ENCODE results near the gene FES.

Gene FES

DNA sequence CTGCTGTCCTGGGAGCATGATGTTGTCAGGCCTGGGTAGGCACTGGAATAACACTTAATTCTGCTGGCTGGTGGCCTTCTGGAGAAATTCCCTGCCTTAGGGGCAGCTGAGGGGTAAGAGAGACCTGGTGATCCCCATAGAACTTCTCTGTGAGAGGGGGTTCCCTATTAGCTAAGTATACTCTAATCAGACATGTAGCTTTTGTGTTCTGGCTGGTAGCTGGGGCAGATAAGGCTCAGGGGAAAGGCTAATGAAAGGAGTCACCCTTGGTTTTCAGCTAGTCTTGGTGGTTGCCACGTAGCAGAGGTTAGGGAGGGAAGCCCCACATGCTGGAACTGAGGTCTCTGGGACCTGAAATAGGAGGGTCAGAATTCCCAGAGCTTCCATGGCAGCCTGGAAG, 49.0 kb downstream of the FES start:
- no peak for DNase-seq

DNA sequence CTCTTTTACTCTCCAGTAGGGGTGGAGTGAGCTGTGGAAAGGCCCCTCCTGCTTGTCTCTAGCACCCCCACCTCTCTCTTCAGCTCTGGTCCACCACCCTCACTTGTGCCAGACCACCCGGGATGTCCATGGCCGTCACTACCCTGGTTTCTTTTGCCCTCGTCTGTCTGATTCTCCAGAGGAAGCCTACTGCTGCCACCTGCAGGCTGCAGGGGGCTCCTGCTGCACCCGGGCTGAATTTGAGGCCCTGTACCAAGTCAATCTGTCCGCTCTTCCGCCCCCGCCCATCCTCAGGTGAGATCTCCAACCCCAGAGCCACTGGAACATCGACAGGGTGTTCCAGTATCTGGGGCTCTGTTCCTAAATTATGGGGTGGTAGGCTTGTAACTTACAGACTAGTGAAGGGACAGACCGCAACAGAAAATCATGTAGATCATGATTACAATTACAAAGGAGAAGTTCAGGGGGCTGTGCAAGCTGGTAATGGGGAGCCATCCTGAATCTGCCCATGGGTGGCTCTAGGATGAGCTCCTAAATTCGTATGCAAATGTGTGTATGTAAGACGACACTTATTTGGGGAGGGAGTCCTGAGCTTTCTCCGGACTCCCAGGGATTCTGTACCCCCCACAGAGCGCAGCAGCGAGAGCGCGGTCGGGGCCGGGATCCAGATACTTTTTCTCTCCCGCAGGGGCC, 50.1 kb downstream of the FES start:
- DNase-seq = peak; percentile 93 to 94

DNA sequence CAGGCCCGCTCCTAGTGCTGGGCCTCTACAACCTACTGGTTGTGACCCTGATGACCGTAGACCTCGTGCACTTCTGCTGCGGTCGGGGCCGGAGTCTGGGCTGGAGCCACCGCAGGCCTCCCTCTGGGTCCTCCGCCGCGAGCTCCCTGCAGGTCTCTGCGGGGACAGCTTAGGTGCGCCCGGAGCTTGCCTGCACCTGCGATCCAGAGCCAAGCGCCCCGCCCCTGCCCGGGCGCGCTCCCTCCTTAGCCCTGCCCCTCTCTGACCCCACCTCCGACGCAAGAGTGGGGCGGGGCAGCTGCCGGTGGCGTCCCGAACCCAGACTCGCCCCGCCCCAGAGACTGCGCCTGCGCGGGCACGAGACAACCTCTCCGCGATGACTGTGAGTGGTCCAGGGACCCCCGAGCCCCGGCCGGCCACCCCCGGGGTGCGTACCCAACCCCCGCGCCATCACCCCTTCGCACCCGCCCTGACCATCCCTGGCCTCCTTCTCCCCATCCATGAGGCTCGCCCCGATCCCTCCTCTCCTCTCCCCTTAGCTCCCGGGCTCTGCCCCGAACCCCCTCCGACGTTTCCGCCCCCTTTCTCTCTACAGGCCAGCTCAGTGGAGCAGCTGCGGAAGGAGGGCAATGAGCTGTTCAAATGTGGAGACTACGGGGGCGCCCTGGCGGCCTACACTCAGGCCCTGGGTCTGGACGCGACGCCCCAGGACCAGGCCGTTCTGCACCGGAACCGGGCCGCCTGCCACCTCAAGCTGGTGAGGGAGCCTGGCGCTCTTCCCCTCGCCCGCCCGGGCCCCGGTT, 50.8 kb downstream of the FES start, which contains the start of gene UNC45A:
TSS of gene UNC45A (plus strand) at position 337 of the 803 bp plus-strand sequence. CDS start at position 377, 40 bp downstream.
- peak; percentile 97 to 98 for DNase-seq

DNA sequence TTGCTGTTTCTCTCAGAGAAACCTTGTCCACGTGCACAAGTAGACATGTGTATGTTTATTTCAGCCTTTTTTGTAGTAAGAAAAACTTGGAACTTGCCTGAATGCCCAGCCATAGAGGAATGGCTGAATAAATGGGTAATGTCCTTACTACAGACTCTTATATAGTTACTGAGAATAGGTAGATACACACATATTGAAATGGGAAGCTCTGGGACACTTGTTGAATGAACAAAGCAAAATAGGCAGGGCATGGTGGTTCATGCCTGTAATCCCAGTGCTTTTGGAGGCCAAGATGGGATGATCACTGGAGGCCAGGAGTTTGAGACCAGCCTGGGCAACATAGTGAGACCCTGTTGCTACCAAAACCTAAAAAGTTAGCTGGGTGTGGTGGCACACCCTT, 52.5 kb downstream of the FES start:
- DNase-seq = no peak

DNA sequence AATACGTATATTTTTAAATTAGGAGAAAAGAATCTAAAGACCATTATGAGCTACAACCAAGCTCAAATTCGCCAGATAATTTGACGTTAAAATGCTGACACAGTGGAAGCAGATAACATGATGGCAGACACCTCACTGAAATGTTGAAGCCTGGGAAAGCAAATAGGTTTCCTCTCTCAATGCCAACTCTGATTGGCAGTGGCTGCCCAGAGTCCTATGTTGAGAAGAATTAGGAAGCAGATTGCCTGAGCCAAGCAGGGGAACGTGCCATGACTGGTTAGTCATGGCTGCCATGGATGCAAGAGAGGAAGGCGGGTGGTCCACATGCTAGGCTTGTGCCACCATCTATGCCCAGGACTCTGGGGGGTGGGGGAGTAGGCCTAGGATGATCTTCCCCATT, 54.0 kb downstream of the FES start:
- no peak for DNase-seq

DNA sequence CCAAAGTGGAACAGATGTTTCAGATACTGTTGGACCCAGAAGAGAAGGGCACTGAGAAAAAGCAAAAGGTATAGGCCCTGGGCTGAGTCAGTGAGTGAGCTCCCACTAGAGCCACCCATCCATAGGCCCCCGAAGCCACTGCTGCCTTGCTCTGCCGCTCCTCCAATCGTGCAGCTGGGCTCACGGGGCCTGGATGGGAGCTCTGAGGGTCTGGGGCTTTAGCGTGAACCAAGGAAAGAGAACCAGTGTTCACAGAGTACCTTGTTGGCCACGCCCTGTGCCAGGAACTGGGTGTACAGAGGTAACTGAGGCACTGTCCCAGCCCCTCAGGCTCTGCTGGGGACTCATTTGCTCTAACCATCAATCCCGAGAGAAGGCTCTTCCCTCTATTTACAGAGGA, 55.5 kb downstream of the FES start:
- DNase-seq = no peak

DNA sequence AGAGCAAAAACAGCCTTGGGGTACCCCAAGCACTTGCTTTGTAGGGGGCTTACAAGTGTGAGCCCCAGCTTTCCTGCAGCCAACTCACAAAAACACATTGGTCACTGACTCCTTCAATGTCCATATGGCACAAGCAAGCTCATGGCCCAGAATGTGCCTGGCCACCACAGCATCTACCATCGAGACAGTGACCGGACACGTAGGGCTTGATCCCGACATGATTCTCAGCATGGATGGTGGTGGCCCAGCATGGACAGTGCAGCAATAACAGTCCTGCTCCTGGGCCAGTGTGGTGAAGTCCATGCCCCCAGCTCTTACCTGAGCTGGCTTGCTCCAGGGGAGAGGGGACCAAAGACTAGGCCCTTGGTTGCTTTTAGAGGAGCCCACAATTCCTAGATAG, 56.7 kb downstream of the FES start:
- DNase-seq = no peak

DNA sequence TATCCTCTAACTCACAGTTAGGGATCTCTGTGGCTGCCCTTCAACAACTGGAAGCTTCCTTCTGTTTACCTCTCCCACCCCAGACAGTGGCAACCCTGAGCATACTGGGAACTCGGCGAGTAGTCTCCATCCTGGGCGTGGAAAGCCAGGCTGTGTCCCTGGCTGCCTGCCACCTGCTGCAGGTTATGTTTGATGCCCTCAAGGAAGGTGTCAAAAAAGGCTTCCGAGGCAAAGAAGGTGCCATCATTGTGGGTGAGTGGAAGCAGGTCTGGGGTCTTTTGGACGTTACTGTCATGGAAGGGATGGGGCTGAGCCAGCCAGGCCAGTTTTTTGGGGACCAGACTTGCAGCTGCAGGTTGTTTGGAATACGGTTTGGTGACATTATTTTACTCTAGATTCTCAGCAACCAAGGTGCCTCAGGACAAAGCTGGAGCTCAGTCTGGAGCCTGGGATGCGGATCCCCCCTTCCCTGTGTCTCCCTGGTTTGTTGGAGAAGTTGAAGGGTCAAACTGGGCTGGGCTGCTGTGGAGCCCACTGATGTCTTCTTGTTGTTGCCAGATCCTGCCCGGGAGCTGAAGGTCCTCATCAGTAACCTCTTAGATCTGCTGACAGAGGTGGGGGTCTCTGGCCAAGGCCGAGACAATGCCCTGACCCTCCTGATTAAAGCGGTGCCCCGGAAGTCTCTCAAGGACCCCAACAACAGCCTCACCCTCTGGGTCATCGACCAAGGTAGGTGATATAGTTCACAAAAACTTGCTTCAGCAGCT, 58.2 kb downstream of the FES start:
- DNase-seq = no peak

DNA sequence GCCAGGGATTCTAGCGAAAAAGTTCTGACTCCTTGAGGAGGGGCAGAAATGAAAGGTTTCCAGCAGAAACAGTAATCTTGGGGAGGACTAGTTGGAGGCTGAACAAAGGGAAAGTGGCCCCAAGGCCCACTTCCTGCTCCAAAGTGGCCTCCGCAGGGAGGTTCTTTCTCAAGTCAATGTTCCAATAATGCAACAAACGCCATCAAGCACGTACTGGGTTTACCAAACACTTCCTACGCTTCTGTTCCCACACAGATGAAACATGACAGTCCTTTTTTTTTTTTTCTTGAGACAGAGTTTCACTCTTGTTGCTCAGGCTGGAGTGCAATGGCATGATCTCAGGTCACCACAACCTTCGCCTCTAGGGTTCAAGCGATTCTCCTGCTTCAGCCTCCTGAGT, 60.8 kb downstream of the FES start:
- DNase-seq = no peak
